Right ventricle myocardium superior (tissue), 1 donor: ENCODE results near the gene TRABD2B. TPM values are rescaled to one million over a fixed set of nuclear protein-coding genes. Genes with fewer than 3 reads are reported as not detected.

Experiments
- ATAC-seq: fragments of 200-7000 bp; cut with Tn5 transposase; one replicate; pipeline ENCODE4 v1.9.1; 2020; ENCODE audit warnings: mild to moderate bottlenecking; ENCODE audit not compliant: poor library complexity
- DNase-seq: peaks from one replicate; pipeline ENCODE4 v3.0.0-alpha.2; 2020
- intact Hi-C: fragments of 100-400 bp; cut with DNase I; formaldehyde crosslinking; loops from one replicate; pipeline ENCODE4 v1.11.2; 2022
- total RNA-seq: library from RNA; stranded (reverse); fragmentation: NEBNext Ultra II Directional; extraction: Animal tissue kit (Norgen Biotek cat#: 25700); gene quantifications from one replicate; pipeline ENCODE4 v1.2.1, GENCODE V29; 2021
- donor health status: DM: no; HTN: yes; CAD: no; lungs with severe emphysema.

TRABD2B gene
- total RNA-seq, 1 donor from 2014 or later, result 0.51 TPM

- intact Hi-C loops, result no loop called here
These were observed 45.5 kb downstream of the TRABD2B start for GRCh38 chr1:47951545-47952235.

GRCh38 chr1:47951026-47951425 is 46.2 kb downstream of the TRABD2B start:
- intact Hi-C loops, result no loop called here
- DNase-seq (no peak), ATAC-seq (no peak)

More at GRCh38 chr1:47951545-47952235, 45.5 kb downstream of the TRABD2B start:
- DNase-seq, result no peak
- ATAC-seq, result no peak

GRCh38 chr1:47950471-47950870 is 46.7 kb downstream of the TRABD2B start:
- intact Hi-C loops, result no loop called here
- DNase-seq, result no peak
- ATAC-seq, result no peak

GRCh38 chr1:47948126-47948525 is 49.1 kb downstream of the TRABD2B start:
- ATAC-seq, result no peak
- DNase-seq, result no peak
- intact Hi-C loops, result no loop called here

- no peak for ATAC-seq
These were observed 49.7 kb downstream of the TRABD2B start for GRCh38 chr1:47947531-47947930.

GRCh38 chr1:47944561-47944960 is 52.6 kb downstream of the TRABD2B start:
- ATAC-seq (peak; percentile 43), DNase-seq (no peak)
- intact Hi-C loops, result no loop called here

More at GRCh38 chr1:47947531-47947930, 49.7 kb downstream of the TRABD2B start:
- intact Hi-C loops, result no loop called here
- DNase-seq, result no peak

- no peak for DNase-seq
- intact Hi-C loops, result no loop called here
- no peak for ATAC-seq
These were observed 55.0 kb downstream of the TRABD2B start for GRCh38 chr1:47942240-47942629.

GRCh38 chr1:47941609-47942239 is 55.5 kb downstream of the TRABD2B start:
- intact Hi-C loops, result no loop called here

GRCh38 chr1:47940779-47941178 is 56.4 kb downstream of the TRABD2B start:
- ATAC-seq (no peak), DNase-seq (no peak)
- intact Hi-C loops, result no loop called here

More at GRCh38 chr1:47941609-47942239, 55.5 kb downstream of the TRABD2B start:
- ATAC-seq (no peak), DNase-seq (no peak)

- intact Hi-C loops, result no loop called here
- ATAC-seq (no peak), DNase-seq (no peak)
These were observed 56.9 kb downstream of the TRABD2B start for GRCh38 chr1:47940326-47940725.

GRCh38 chr1:47938520-47938919 is 58.7 kb downstream of the TRABD2B start:
- peak; percentile 21 for ATAC-seq

GRCh38 chr1:47937586-47938254 is 59.5 kb downstream of the TRABD2B start:
- intact Hi-C loops, result no loop called here
- DNase-seq, result no peak

More at GRCh38 chr1:47938520-47938919, 58.7 kb downstream of the TRABD2B start:
- no peak for DNase-seq
- intact Hi-C loops, result no loop called here

GRCh38 chr1:47936916-47937551 is 60.2 kb downstream of the TRABD2B start:
- ATAC-seq (no peak), DNase-seq (no peak)
- intact Hi-C loops, result no loop called here

More at GRCh38 chr1:47937586-47938254, 59.5 kb downstream of the TRABD2B start:
- no peak for ATAC-seq

GRCh38 chr1:47935856-47936255 is 61.3 kb downstream of the TRABD2B start:
- ATAC-seq (no peak), DNase-seq (no peak)
- intact Hi-C loops, result no loop called here

GRCh38 chr1:47935163-47935562 is 62.0 kb downstream of the TRABD2B start:
- intact Hi-C loops, result no loop called here
- DNase-seq (no peak), ATAC-seq (peak; percentile 59)

GRCh38 chr1:47934243-47934805 is 62.9 kb downstream of the TRABD2B start:
- intact Hi-C loops, result no loop called here
- DNase-seq (peak; percentile 84), ATAC-seq (peak; percentile 83)

GRCh38 chr1:47932743-47933142 is 64.4 kb downstream of the TRABD2B start:
- DNase-seq (no peak), ATAC-seq (no peak)
- intact Hi-C loops, result no loop called here

GRCh38 chr1:47931395-47931794 is 65.8 kb downstream of the TRABD2B start:
- intact Hi-C loops, result no loop called here
- DNase-seq, result no peak
- ATAC-seq, result no peak
